GM10266 (cell line): ENCODE results near the gene EPN3.

ENCODE experiments used
- DNase-seq: peaks from one replicate; pipeline ENCODE4 v3.0.0; 2012; ENCODE audit errors: extremely low spot score
- CTCF ChIP-seq: IDR thresholded peaks from 2 replicates; pipeline ENCODE4 v1.5.1; 2012; ENCODE audit warnings: mild to moderate bottlenecking, low read depth; ENCODE audit not compliant: control insufficient read depth, insufficient read depth; ENCODE audit errors: missing control alignments

EPN3 gene

DNA sequence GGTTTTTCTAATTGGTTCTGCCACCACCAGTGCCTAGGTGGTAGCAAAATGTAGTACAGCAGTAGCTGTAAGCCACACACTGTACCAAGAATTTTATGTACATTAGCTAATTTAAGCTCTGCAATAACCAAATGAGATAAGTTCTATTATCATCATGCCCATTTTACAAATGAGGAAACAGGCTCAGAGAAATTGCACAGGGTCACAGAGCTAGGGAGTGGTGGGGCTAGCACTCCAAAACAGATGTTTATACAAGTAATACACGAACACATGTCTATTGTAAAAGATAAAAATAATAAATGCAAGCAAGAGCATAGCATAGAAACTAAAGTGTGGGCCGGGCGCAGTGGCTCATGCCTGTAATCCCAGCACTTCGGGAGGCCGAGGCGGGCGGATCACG is 40.3 kb upstream of the EPN3 start:
- TF ChIP-seq CTCF, result no peak
- no peak for DNase-seq

DNA sequence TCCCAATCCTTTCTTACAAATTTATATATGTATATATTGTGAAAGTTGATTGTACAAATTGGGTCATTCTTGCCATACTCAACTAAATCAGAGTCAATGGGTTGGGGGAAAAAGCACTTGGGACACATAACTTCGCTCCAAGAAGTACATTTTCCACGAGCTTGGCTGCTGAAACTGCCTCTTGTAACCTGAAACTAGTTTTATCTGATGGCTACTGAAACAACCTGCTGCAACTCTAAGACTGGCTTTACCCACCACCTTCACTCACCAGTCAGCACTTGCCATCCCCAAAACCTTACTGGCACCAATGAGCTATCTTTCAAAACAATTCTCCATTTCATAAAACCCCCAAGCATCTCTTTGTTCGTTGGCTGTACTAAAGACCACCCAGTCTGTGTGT is 38.8 kb upstream of the EPN3 start:
- DNase-seq, result no peak
- TF ChIP-seq CTCF, result no peak

GRCh38 chr17:50495217-50495823 is 37.2 kb upstream of the EPN3 start:
- TF ChIP-seq CTCF, result no peak
- no peak for DNase-seq

DNA sequence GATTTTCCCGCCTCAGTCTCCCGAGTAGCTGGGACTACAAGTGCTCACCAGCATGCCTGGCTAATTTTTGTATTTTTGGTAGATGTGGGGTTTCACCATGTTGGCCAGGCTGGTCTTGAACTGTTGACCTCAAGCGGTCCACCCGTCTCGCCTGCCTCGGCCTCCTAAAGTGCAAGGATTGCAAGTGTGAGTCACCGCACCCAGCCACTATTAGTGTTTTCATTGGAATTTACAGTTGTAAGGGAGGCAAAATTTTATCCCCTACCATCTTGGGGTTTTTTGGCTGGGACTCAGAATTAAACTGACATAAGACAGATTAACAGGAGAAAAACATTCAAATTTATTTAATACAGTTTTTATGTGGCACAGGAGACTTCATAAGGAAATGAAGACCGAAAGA is 36.6 kb upstream of the EPN3 start:
- TF ChIP-seq CTCF, result no peak
- no peak for DNase-seq

DNA sequence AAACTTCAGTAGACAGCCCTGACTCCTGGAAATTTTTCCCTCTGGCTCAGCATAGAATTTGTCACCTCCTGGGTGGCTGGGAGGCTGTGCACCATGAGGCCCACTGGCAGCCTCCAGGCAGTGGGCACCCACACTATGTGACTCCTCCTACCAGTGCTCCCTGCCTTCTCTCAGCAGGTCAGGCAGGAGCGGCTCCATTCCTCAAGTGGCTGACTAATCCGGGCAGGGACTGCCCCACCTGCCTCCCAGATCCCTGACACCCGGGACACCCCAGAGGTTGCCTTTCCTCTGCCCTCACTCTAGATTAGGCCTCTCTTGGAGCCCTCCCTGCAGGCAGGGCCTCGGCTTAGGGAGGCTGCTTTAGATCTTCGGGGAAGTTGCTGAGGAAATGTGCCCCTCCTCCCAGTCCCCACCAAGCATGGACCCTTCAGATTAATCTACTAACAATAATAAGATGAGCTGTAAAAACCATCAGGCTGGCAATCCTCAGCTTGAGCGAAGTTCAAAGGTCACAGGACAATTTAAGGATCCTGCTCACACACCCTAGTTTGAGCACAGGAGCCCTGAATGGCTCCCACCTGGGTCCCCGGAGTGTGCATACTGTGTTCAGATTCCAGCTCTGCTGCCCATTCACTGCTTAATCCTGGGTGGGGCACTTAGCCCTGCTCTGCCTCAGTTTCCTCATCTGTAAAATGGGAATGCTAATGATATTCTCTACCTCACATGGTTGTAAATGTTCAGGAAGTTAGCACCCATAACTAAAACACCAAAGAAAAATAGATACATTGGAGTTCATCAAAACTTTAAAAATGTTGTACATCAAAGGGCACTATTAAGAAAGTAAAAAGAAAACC is 34.3 kb upstream of the EPN3 start:
- TF ChIP-seq CTCF, result no peak
- DNase-seq, result no peak

GRCh38 chr17:50499270-50499669 is 33.3 kb upstream of the EPN3 start:
- TF ChIP-seq CTCF, result no peak
- no peak for DNase-seq

DNA sequence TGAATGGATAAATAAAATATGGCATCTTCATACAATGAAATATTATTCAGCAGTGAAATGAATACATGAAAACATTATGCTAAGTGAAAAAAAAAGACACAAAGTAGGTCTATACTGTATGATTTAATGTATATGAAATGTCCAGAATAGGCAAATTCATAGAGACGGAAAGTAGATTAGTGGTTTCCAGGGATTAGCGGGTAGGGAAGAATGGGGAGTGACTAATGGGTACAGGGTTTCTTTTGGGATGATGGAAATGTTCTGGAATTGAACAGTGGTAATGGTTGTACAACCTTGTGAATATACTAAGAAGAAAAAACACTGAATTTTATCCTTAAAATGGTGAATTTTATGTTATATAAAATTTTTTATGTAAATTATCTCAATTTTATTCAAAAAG is 32.8 kb upstream of the EPN3 start:
- no peak for DNase-seq
- TF ChIP-seq CTCF, result no peak
